ENCODE measurements around the gene CHST4.

- no peak for TF ChIP-seq CTCF (IDR thresholded peaks at IDR 0.05; ENCODE audit: low read depth, low read length, poor library complexity, severe bottlenecking)
- no peak for TF ChIP-seq EZH2phosphoT487 (IDR thresholded peaks at IDR 0.05; ENCODE audit: borderline replicate concordance, low read length)
These were observed 36.3 kb downstream of the CHST4 start for GRCh38 chr16:71562552-71562951.
